AG20443 (cell line): ENCODE results near the gene KRTAP20-3.

Source experiments
- DNase-seq: peaks from one replicate; pipeline ENCODE4 v3.0.0; 2012; ENCODE audit warnings: low spot score, mixed read lengths

KRTAP20-3 gene

GRCh38 chr21:30642564-30642963 lies at the start of gene KRTAP20-3:
KRTAP20-3 (plus strand) TSS chr21:30642864.
- no peak for DNase-seq

GRCh38 chr21:30598802-30599201 lies 43.9 kb upstream of the KRTAP20-3 start, which contains the start of gene KRTAP6-2:
KRTAP6-2 (minus strand) TSS chr21:30598902; CDS start chr21:30598874, 28 bp downstream.
- no peak for DNase-seq

GRCh38 chr21:30600787-30601186 lies 41.9 kb upstream of the KRTAP20-3 start, which contains the start of gene KRTAP22-1:
KRTAP22-1 (plus strand) TSS chr21:30601087.
- no peak for DNase-seq

- no peak for DNase-seq
Measured at GRCh38 chr21:30605968-30606367, 36.7 kb upstream of the KRTAP20-3 start.

- no peak for DNase-seq
Measured at GRCh38 chr21:30612132-30612531, 30.5 kb upstream of the KRTAP20-3 start.

GRCh38 chr21:30613836-30614235 lies 28.8 kb upstream of the KRTAP20-3 start, which contains the start of gene KRTAP6-1:
KRTAP6-1 (minus strand) TSS chr21:30613930; CDS start chr21:30613904, 26 bp downstream.
- DNase-seq = no peak

GRCh38 chr21:30615199-30615598 lies 27.5 kb upstream of the KRTAP20-3 start:
- DNase-seq = no peak

GRCh38 chr21:30616125-30616524 lies 26.5 kb upstream of the KRTAP20-3 start, which contains the start of gene KRTAP20-1:
KRTAP20-1 (plus strand) TSS chr21:30616425; CDS start chr21:30616455, 30 bp downstream.
- no peak for DNase-seq

- no peak for DNase-seq
Measured at GRCh38 chr21:30620080-30620479, 22.6 kb upstream of the KRTAP20-3 start.

GRCh38 chr21:30620522-30620921 lies 22.1 kb upstream of the KRTAP20-3 start, which contains the start of gene KRTAP20-4:
KRTAP20-4 (plus strand) TSS chr21:30620627.
- DNase-seq = no peak

- no peak for DNase-seq
Measured at GRCh38 chr21:30623362-30623761, 19.3 kb upstream of the KRTAP20-3 start.

- no peak for DNase-seq
Measured at GRCh38 chr21:30625449-30626165, 17.1 kb upstream of the KRTAP20-3 start.

GRCh38 chr21:30628109-30628508 lies 14.6 kb upstream of the KRTAP20-3 start:
- DNase-seq = no peak

- no peak for DNase-seq
Measured at GRCh38 chr21:30629200-30629599, 13.5 kb upstream of the KRTAP20-3 start.

- DNase-seq = no peak
Measured at GRCh38 chr21:30634906-30635305, 7.8 kb upstream of the KRTAP20-3 start, which contains the start of gene KRTAP20-2. KRTAP20-2 (plus strand) TSS chr21:30635206; CDS start chr21:30635264, 58 bp downstream.

- DNase-seq = no peak
Measured at GRCh38 chr21:30638686-30639085, 4.0 kb upstream of the KRTAP20-3 start.

- no peak for DNase-seq
Measured at GRCh38 chr21:30646904-30647414, 4.3 kb downstream of the KRTAP20-3 start.

GRCh38 chr21:30652891-30653290 lies 10.2 kb downstream of the KRTAP20-3 start:
- no peak for DNase-seq

- DNase-seq = no peak
Measured at GRCh38 chr21:30668776-30669175, 26.1 kb downstream of the KRTAP20-3 start.

- DNase-seq = no peak
Measured at GRCh38 chr21:30672985-30673650, 30.5 kb downstream of the KRTAP20-3 start.

- DNase-seq = no peak
Measured at GRCh38 chr21:30674312-30674711, 31.6 kb downstream of the KRTAP20-3 start.

- DNase-seq = no peak
Measured at GRCh38 chr21:30676737-30677136, 34.1 kb downstream of the KRTAP20-3 start.

GRCh38 chr21:30680586-30680985 lies 37.9 kb downstream of the KRTAP20-3 start:
- DNase-seq = no peak
